ENCODE measurements around the gene TBCC. TPM values are rescaled to one million over a fixed set of nuclear protein-coding genes. Genes with fewer than 3 reads are reported as not detected.

TBCC gene
- total RNA-seq, 2 experiments from 2014 or later = 78.0 to 136 TPM

GRCh38 chr6:42746463-42747391 is 824 bp upstream of the TBCC start:
- no peaks in the 10 kb centered on the region for H3K9me2 ChIP-seq (ENCODE audit: insufficient read depth, low read length)
- peaks cover 40% of the 10 kb centered on the region for H3K4me1 ChIP-seq (ENCODE audit: insufficient read depth, low read length, poor library complexity, severe bottlenecking)
- no TSS peak for BruUV-seq (replicated peaks)
- H3K4me3 ChIP-seq (ENCODE audit: low read depth, low read length, poor library complexity, severe bottlenecking) = peak overlapping the region; percentile 80
- peak overlapping the region; percentile 35; the same call in 1 of the 2 replicates for H2AFZ ChIP-seq (ENCODE audit: low read length)
- peak overlapping the region; percentile 100 for H3K4me2 ChIP-seq (ENCODE audit: low read length)
- TF ChIP-seq EZH2phosphoT487 (IDR thresholded peaks at IDR 0.05; ENCODE audit: borderline replicate concordance, low read depth, low read length) (no peak), CTCF (conservative IDR thresholded peaks at IDR 0.05; ENCODE audit: low read length) (no peak)
- ChIA-PET POLR2A (interaction anchor here (0.5 to 14.2 kb wide), 14 partner anchors 13 to 1561 kb away, joined by 3 to 494 read pairs (median 6); partner anchors contain the start of gene BICRAL), CTCF (ENCODE audit: unreplicated experiment) (interaction anchor here (0.6 to 1.5 kb wide), 4 partner anchors 22 to 699 kb away, joined by 4 to 7 read pairs (median 5); partner anchors contain the start of gene KLHDC3)
- H3K27ac ChIP-seq (ENCODE audit: low read depth, low read length, poor library complexity, severe bottlenecking) = peak overlapping the region; percentile 93
- H3K36me3 ChIP-seq (ENCODE audit: insufficient read depth, low read length) = peaks cover 24% of the 10 kb centered on the region
- intact Hi-C loops (cut with micrococcal nuclease; ENCODE audit: unreplicated experiment) = loop anchor here (1.0 to 10.0 kb wide), 7 partner anchors 25 to 1022 kb away; partner anchors contain the start of genes RPL7L1 and SRF
- no peaks in the 10 kb centered on the region for H3K9me3 ChIP-seq (ENCODE audit: low read length)
- peaks cover 9% of the 10 kb centered on the region; the same call in 1 of the 2 replicates for H4K20me1 ChIP-seq (ENCODE audit: insufficient read depth, low read length)
- peaks cover 49% of the 10 kb centered on the region for H3K79me2 ChIP-seq (ENCODE audit: insufficient read depth, low read depth, low read length)
- peak; percentile 91 for DNase-seq (ENCODE audit: low spot score)

- Histone ChIP-seq H3K9me3 (ENCODE audit: low read length) (no peaks in the 10 kb centered on the region), H3K4me3 (ENCODE audit: low read depth, low read length, poor library complexity, severe bottlenecking) (peak overlapping the region; percentile 82), H3K4me1 (ENCODE audit: insufficient read depth, low read length, poor library complexity, severe bottlenecking) (peaks cover 55% of the 10 kb centered on the region), H3K4me2 (ENCODE audit: low read length) (peak overlapping the region; percentile 75), H3K36me3 (ENCODE audit: insufficient read depth, low read length) (peaks cover 21% of the 10 kb centered on the region), H4K20me1 (ENCODE audit: insufficient read depth, low read length) (peaks cover 9% of the 10 kb centered on the region; the same call in 1 of the 2 replicates), H3K79me2 (ENCODE audit: insufficient read depth, low read depth, low read length) (peaks cover 63% of the 10 kb centered on the region), H3K27ac (ENCODE audit: low read depth, low read length, poor library complexity, severe bottlenecking) (peak overlapping the region; percentile 95), H2AFZ (ENCODE audit: low read length) (no peak overlapping the region), H3K9me2 (ENCODE audit: insufficient read depth, low read length) (no peaks in the 10 kb centered on the region)
- DNase-seq (ENCODE audit: low spot score) = peak; percentile 61
- CTCF ChIA-PET (ENCODE audit: unreplicated experiment) = interaction anchor here (1.5 kb wide), 1 partner anchor 24 kb away, joined by 5 read pairs; no protein-coding TSS in a partner anchor
- POLR2A ChIA-PET = interaction anchor here (0.6 to 14.2 kb wide), 5 partner anchors 15 to 479 kb away, joined by 3 to 494 read pairs (median 6); partner anchors contain the start of genes BICRAL, CNPY3 and PPP2R5D
- TF ChIP-seq EZH2phosphoT487 (IDR thresholded peaks at IDR 0.05; ENCODE audit: borderline replicate concordance, low read depth, low read length) (no peak), CTCF (conservative IDR thresholded peaks at IDR 0.05; ENCODE audit: low read length) (no peak)
- no TSS peak for BruUV-seq (replicated peaks)
- intact Hi-C loops (cut with micrococcal nuclease; ENCODE audit: unreplicated experiment) = loop anchor here (5.0 to 10.0 kb wide), 4 partner anchors 147 to 1020 kb away; partner anchors contain the start of gene SRF
These were observed 742 bp downstream of the TBCC start for GRCh38 chr6:42745083-42745639.

All from OCI-LY7 (cell line).